Measurements from ENCODE around the gene KPNA6. TPM values are rescaled to one million over a fixed set of nuclear protein-coding genes. Genes with fewer than 3 reads are reported as not detected.

Gene KPNA6
- total RNA-seq, 1 experiment from 2014 or later = 114 TPM

- Histone ChIP-seq H4K5ac (ENCODE audit: insufficient read length, low read depth, low read length) (no peak overlapping the region), H3K14ac (ENCODE audit: insufficient read depth, low read length) (no peak overlapping the region), H3K23me2 (ENCODE audit: insufficient read length, low read depth, low read length, poor library complexity, severe bottlenecking) (no peaks in the 10 kb centered on the region), H3K9me3 (ENCODE audit: control insufficient read depth, low read depth, low read length) (no peaks in the 10 kb centered on the region), H2BK20ac (ENCODE audit: low read depth, low read length, poor library complexity, severe bottlenecking) (no peak overlapping the region), H4K20me1 (ENCODE audit: control insufficient read depth, insufficient read depth, insufficient read length) (no peaks in the 10 kb centered on the region), H2AK5ac (ENCODE audit: insufficient read length, low read length) (no peak overlapping the region), H3K4me2 (ENCODE audit: insufficient read depth, insufficient read length, low read length) (no peak overlapping the region), H3T11ph (ENCODE audit: low read length) (no peak overlapping the region), H3K27ac (ENCODE audit: insufficient read length, low read depth, low read length) (no peak overlapping the region), H2BK5ac (ENCODE audit: insufficient read length, low read length) (no peak overlapping the region), H3K18ac (ENCODE audit: insufficient read length, low read depth, low read length) (no peak overlapping the region), H3K4ac (ENCODE audit: low read depth, low read length) (no peak overlapping the region), H3K27me3 (ENCODE audit: insufficient read depth, low read length) (no peaks in the 10 kb centered on the region), H3K56ac (ENCODE audit: insufficient read length, low read depth, low read length) (no peak overlapping the region), H3K79me2 (ENCODE audit: insufficient read depth, low read length) (no peaks in the 10 kb centered on the region), H3K9ac (ENCODE audit: extremely low read depth, insufficient read length, low read length) (no peak overlapping the region), H2BK12ac (ENCODE audit: insufficient read length, low read depth, low read length) (no peak overlapping the region), H4K91ac (ENCODE audit: insufficient read length, low read depth, low read length) (no peak overlapping the region), H3K23ac (ENCODE audit: insufficient read length, low read depth, low read length) (no peak overlapping the region), H2BK120ac (ENCODE audit: low read depth, low read length, poor library complexity, severe bottlenecking) (no peak overlapping the region), H3K79me1 (ENCODE audit: insufficient read depth, low read depth, low read length, poor library complexity, severe bottlenecking) (no peaks in the 10 kb centered on the region), H3K4me1 (ENCODE audit: insufficient read depth, low read length) (no peaks in the 10 kb centered on the region; the same call in 1 of the 2 replicates), H2BK15ac (ENCODE audit: low read depth, low read length) (no peak overlapping the region), H4K8ac (replicated peaks; ENCODE audit: insufficient read length, low read depth, low read length) (no peak overlapping the region), H2AFZ (ENCODE audit: low read length) (no peak overlapping the region)
- WGBS (ENCODE audit: extremely low coverage, insufficient read length, low lambda C conversion rate) = no CpG with 5 or more reads among the region's 10 CpGs
- Mint-ChIP-seq H3K4me1 (peaks cover 5 to 6% of the 10 kb centered on the region in 2 experiments; a peak in 3 of 4 replicates), H3K27me3 (ENCODE audit: low read depth) (no peaks in the 10 kb centered on the region), H3K4me3 (no peak overlapping the region), H3K27ac (peak overlapping the region; percentile 58 to 79 (median 67); a peak in 3 of 7 replicates), H3K36me3 (ENCODE audit: insufficient read depth in 1 of 3, low read depth in 3 of 3) (peaks cover 8 to 36% (median 29%) of the 10 kb centered on the region in 3 experiments; a peak in 6 of 7 replicates), H3K9me3 (no peaks in the 10 kb centered on the region)
- peak; percentile 85 for TF ChIP-seq CTCF (conservative IDR thresholded peaks at IDR 0.05)
- peak; percentile 77 for DNase-seq
These were observed 108.0 kb downstream of the KPNA6 start for GRCh38 chr1:32215629-32216480.

Measured in H9 (cell line).